Activated B cell treated with CpG ODN at 0.5 μM for 24 hours (primary cell): Measurements from ENCODE around the gene MYO18B. TPM values are rescaled to one million over a fixed set of nuclear protein-coding genes. Genes with fewer than 3 reads are reported as not detected.

Source experiments
- ATAC-seq: fragments of 200-7000 bp; cut with Tn5 transposase; one replicate; pipeline ENCODE4 v1.10.0; 2021; ENCODE audit warnings: low read depth, mild to moderate bottlenecking, moderate library complexity
- CTCF ChIA-PET: fragments of 350-600 bp; sonication (Branson Sonifier 250); formaldehyde crosslinking; loops from one replicate; lab custom pipeline; 2021; ENCODE audit warnings: antibody characterized with exemption; lab: Charles Lee
- POLR2A ChIA-PET: fragments of 350-600 bp; sonication (Branson Sonifier 250); formaldehyde crosslinking; loops from one replicate; lab custom pipeline; 2021; ENCODE audit warnings: antibody characterized with exemption; lab: Charles Lee
- DNase-seq: peaks from one replicate; pipeline ENCODE4 v3.0.0; 2022
- H3K27ac Mint-ChIP-seq: one replicate; pipeline ENCODE4 v1.8.0; 2020; ENCODE audit warnings: mixed read lengths
- H3K27me3 Mint-ChIP-seq: one replicate; pipeline ENCODE4 v1.8.0; 2021; ENCODE audit warnings: mixed read lengths
- H3K36me3 Mint-ChIP-seq: one replicate; pipeline ENCODE4 v1.8.0; 2021; ENCODE audit warnings: low read depth, mixed read lengths
- H3K4me1 Mint-ChIP-seq: one replicate; pipeline ENCODE4 v1.8.0; 2021; ENCODE audit warnings: mixed read lengths
- H3K4me3 Mint-ChIP-seq: one replicate; pipeline ENCODE4 v1.8.0; 2020; ENCODE audit warnings: mild to moderate bottlenecking, mixed read lengths
- H3K9me3 Mint-ChIP-seq: one replicate; pipeline ENCODE4 v1.8.0; 2020; ENCODE audit warnings: mixed read lengths
- intact Hi-C: fragments of 100-400 bp; cut with micrococcal nuclease; formaldehyde crosslinking; loops from one replicate; pipeline ENCODE4 v1.15.1; 2024
- total RNA-seq: library from RNA; stranded (reverse); gene quantifications from 2 replicates; pipeline ENCODE4 v1.2.3, GENCODE V29; 2022
- TF ChIP-seq, protein P1 (sequence below): fragments of 200-600 bp; IDR thresholded peaks from one replicate; pipeline ENCODE4 v1.8.0; 2022; ENCODE audit warnings: antibody characterized with exemption, mild to moderate bottlenecking

Gene MYO18B
- total RNA-seq, 1 donor from 2014 or later: 0.27 TPM

DNA sequence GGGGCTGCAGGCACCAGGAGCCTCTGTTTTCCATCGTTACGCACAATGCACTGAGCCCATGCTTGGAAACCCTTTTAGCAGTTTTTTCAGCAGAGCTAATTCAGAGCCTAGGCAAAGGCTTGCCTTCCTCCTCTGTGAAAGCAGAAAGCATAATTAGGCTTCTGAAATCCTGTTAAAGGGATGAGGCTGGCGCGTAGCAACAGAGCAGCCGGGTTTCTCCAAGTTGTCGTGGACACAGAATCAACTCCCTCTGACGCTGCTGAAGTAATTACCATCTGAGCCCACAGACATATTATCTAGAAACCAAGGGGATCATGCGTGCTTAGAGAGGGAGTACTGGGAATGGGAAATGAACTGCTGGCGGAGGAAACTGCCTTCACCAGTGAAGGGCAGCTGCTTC, 85.4 kb downstream of the MYO18B start:
- no peak overlapping the region for H3K4me3 Mint-ChIP-seq
- peaks cover 3% of the 10 kb centered on the region for H3K9me3 Mint-ChIP-seq
- ATAC-seq (no peak), DNase-seq (no peak)
- ChIA-PET CTCF (no interaction called here), POLR2A (no interaction called here)
- H3K36me3 Mint-ChIP-seq: no peaks in the 10 kb centered on the region
- H3K27ac Mint-ChIP-seq: no peak overlapping the region
- peaks cover 6% of the 10 kb centered on the region for H3K27me3 Mint-ChIP-seq
- TF ChIP-seq, protein P1, sequence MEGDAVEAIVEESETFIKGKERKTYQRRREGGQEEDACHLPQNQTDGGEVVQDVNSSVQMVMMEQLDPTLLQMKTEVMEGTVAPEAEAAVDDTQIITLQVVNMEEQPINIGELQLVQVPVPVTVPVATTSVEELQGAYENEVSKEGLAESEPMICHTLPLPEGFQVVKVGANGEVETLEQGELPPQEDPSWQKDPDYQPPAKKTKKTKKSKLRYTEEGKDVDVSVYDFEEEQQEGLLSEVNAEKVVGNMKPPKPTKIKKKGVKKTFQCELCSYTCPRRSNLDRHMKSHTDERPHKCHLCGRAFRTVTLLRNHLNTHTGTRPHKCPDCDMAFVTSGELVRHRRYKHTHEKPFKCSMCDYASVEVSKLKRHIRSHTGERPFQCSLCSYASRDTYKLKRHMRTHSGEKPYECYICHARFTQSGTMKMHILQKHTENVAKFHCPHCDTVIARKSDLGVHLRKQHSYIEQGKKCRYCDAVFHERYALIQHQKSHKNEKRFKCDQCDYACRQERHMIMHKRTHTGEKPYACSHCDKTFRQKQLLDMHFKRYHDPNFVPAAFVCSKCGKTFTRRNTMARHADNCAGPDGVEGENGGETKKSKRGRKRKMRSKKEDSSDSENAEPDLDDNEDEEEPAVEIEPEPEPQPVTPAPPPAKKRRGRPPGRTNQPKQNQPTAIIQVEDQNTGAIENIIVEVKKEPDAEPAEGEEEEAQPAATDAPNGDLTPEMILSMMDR: no peak
- intact Hi-C loops: no loop called here
- no peaks in the 10 kb centered on the region for H3K4me1 Mint-ChIP-seq

DNA sequence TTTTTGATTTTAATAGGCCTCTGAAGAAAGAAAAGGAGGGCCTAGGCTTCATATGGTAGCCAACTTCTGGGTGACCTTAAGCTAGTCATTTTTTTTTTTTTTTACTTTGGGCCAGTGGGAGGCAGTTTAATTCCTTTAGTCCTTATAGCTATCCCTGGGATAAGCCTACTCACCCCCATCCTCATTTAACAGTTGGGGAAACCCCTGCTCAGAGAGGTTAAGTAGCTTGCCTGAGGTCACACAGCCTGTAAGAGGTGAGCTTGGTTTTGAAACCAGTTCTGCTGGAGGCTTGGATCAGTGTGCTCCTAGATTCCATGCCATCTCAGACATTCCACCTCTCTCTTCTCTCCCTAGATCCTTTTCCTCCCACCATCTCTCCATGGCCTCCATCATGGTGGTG, 86.4 kb downstream of the MYO18B start:
- H3K27me3 Mint-ChIP-seq: peaks cover 3% of the 10 kb centered on the region
- ATAC-seq (no peak), DNase-seq (no peak)
- H3K9me3 Mint-ChIP-seq: peaks cover 3% of the 10 kb centered on the region
- H3K4me1 Mint-ChIP-seq: no peaks in the 10 kb centered on the region
- TF ChIP-seq, protein P1: no peak
- ChIA-PET CTCF (no interaction called here), POLR2A (no interaction called here)
- H3K4me3 Mint-ChIP-seq: no peak overlapping the region
- H3K36me3 Mint-ChIP-seq: no peaks in the 10 kb centered on the region
- intact Hi-C loops: no loop called here
- H3K27ac Mint-ChIP-seq: no peak overlapping the region

GRCh38 chr22:25829237-25829636, 87.2 kb downstream of the MYO18B start:
- POLR2A ChIA-PET: no interaction called here
- intact Hi-C loops: no loop called here
- Mint-ChIP-seq H3K9me3 (peaks cover 3% of the 10 kb centered on the region), H3K27me3 (peaks cover 3% of the 10 kb centered on the region), H3K36me3 (no peaks in the 10 kb centered on the region), H3K27ac (no peak overlapping the region), H3K4me1 (no peaks in the 10 kb centered on the region), H3K4me3 (no peak overlapping the region)
- CTCF ChIA-PET: no interaction called here
- TF ChIP-seq, protein P1: no peak
- ATAC-seq (no peak), DNase-seq (no peak)

- ATAC-seq (no peak), DNase-seq (no peak)
- ChIA-PET POLR2A (no interaction called here), CTCF (no interaction called here)
- TF ChIP-seq, protein P1: no peak
- H3K27me3 Mint-ChIP-seq: peaks cover 3% of the 10 kb centered on the region
- intact Hi-C loops: no loop called here
- H3K36me3 Mint-ChIP-seq: no peaks in the 10 kb centered on the region
- no peak overlapping the region for H3K27ac Mint-ChIP-seq
- peaks cover 3% of the 10 kb centered on the region for H3K9me3 Mint-ChIP-seq
- H3K4me1 Mint-ChIP-seq: no peaks in the 10 kb centered on the region
- no peak overlapping the region for H3K4me3 Mint-ChIP-seq
Measured at GRCh38 chr22:25829808-25830777, 88.1 kb downstream of the MYO18B start.

GRCh38 chr22:25833091-25833490, 91.1 kb downstream of the MYO18B start:
- peaks cover 8% of the 10 kb centered on the region for H3K27me3 Mint-ChIP-seq
- peaks cover 3% of the 10 kb centered on the region for H3K9me3 Mint-ChIP-seq
- ATAC-seq (no peak), DNase-seq (no peak)
- TF ChIP-seq, protein P1: no peak
- intact Hi-C loops: no loop called here
- H3K4me1 Mint-ChIP-seq: no peaks in the 10 kb centered on the region
- CTCF ChIA-PET: no interaction called here
- no peaks in the 10 kb centered on the region for H3K36me3 Mint-ChIP-seq
- no peak overlapping the region for H3K27ac Mint-ChIP-seq
- no peak overlapping the region for H3K4me3 Mint-ChIP-seq
- POLR2A ChIA-PET: no interaction called here
